A549 (cell line): Measurements from ENCODE around the gene RIOK2.

Source experiments
- CEBPB ChIP-seq, 2 experiments: fragments of >200 bp in 1 of 2; sonication (Bioruptor Twin) in 1 of 2; formaldehyde crosslinking in 1 of 2; IDR thresholded peaks; 2 replicates each; pipeline ENCODE4 v1.6.1; 2012 to 2016
- HOXB5 ChIP-seq: fragments of 250-450 bp; sonication (Bioruptor Pico); IDR thresholded peaks from 2 replicates; pipeline ENCODE4 v1.5.0; 2020; ENCODE audit warnings: mild to moderate bottlenecking, moderate library complexity
- MAFK ChIP-seq: fragments of 450-650 bp; IDR thresholded peaks from 2 replicates; pipeline ENCODE4 v1.6.1; 2014; ENCODE audit not compliant: partially characterized antibody
- NFE2L2 ChIP-seq: fragments of 150-350 bp; conservative IDR thresholded peaks from 2 replicates; pipeline ENCODE4 v1.6.1; 2014; ENCODE audit warnings: low read length
- POLR2A ChIP-seq: IDR thresholded peaks from 2 replicates; pipeline ENCODE4 v1.6.1; 2012; ENCODE audit warnings: mild to moderate bottlenecking, low read length
- RFX5 ChIP-seq: fragments of 450-650 bp; IDR thresholded peaks from 2 replicates; pipeline ENCODE4 v1.7.1; 2014; ENCODE audit warnings: antibody characterized with exemption, mild to moderate bottlenecking, moderate library complexity
- SMC3 ChIP-seq: fragments of >200 bp; sonication (Bioruptor Twin); formaldehyde crosslinking; IDR thresholded peaks from 3 replicates; pipeline ENCODE4 v1.6.1; 2018; ENCODE audit warnings: inconsistent platforms
- TF ChIP-seq, protein P1 (sequence below): fragments of >200 bp; sonication (Bioruptor Twin); formaldehyde crosslinking; IDR thresholded peaks from 3 replicates; pipeline ENCODE4 v1.5.1; 2016
- TF ChIP-seq, protein P2 (sequence below): fragments of >200 bp; sonication (Bioruptor Twin); formaldehyde crosslinking; IDR thresholded peaks from 2 replicates; pipeline ENCODE4 v1.6.1; 2016
- TF ChIP-seq, protein P3 (sequence below): fragments of 150-350 bp; IDR thresholded peaks from 2 replicates; pipeline ENCODE4 v1.6.1; 2014; ENCODE audit warnings: low read depth, mild to moderate bottlenecking, low read length

DNA sequence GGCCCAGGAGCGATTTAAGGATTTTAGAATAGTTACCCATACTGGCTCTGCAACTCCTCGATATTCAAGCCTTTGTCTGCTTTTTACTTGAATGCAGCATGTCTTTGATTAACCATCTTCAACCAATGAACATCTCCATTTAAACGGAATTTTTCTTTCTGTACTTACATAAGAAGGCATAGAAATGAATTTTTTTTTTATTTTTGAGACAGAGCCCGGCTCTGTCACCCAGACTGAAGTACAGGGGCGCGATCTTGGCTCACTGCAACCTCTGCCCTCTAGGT lies 825 bp upstream of the RIOK2 start:
- TF ChIP-seq POLR2A: no peak
- TF ChIP-seq HOXB5 (CRISPR knock-in tag): 0 out of 2 replicates have a peak, but pooled peaks have one; percentile 73
- TF ChIP-seq, protein P1, sequence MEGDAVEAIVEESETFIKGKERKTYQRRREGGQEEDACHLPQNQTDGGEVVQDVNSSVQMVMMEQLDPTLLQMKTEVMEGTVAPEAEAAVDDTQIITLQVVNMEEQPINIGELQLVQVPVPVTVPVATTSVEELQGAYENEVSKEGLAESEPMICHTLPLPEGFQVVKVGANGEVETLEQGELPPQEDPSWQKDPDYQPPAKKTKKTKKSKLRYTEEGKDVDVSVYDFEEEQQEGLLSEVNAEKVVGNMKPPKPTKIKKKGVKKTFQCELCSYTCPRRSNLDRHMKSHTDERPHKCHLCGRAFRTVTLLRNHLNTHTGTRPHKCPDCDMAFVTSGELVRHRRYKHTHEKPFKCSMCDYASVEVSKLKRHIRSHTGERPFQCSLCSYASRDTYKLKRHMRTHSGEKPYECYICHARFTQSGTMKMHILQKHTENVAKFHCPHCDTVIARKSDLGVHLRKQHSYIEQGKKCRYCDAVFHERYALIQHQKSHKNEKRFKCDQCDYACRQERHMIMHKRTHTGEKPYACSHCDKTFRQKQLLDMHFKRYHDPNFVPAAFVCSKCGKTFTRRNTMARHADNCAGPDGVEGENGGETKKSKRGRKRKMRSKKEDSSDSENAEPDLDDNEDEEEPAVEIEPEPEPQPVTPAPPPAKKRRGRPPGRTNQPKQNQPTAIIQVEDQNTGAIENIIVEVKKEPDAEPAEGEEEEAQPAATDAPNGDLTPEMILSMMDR: no peak
- TF ChIP-seq, protein P2, sequence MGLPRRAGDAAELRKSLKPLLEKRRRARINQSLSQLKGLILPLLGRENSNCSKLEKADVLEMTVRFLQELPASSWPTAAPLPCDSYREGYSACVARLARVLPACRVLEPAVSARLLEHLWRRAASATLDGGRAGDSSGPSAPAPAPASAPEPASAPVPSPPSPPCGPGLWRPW: no peak
- no peak for TF ChIP-seq SMC3
- no peak for TF ChIP-seq RFX5
- TF ChIP-seq NFE2L2: no peak
- no peak for TF ChIP-seq MAFK
- TF ChIP-seq, protein P3, sequence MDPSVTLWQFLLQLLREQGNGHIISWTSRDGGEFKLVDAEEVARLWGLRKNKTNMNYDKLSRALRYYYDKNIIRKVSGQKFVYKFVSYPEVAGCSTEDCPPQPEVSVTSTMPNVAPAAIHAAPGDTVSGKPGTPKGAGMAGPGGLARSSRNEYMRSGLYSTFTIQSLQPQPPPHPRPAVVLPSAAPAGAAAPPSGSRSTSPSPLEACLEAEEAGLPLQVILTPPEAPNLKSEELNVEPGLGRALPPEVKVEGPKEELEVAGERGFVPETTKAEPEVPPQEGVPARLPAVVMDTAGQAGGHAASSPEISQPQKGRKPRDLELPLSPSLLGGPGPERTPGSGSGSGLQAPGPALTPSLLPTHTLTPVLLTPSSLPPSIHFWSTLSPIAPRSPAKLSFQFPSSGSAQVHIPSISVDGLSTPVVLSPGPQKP: no peak
- TF ChIP-seq CEBPB (IDR thresholded peaks at IDR 0.05): no peak
